Osteoblast (primary cell): Measurements from ENCODE around the gene ZIC3. TPM values are rescaled to one million over a fixed set of nuclear protein-coding genes. Genes with fewer than 3 reads are reported as not detected.

Experiments
- DNase-seq: peaks from one replicate; pipeline ENCODE4 v3.0.0; 2011; ENCODE audit warnings: low spot score, mixed read lengths; ENCODE audit not compliant: insufficient read length; ENCODE audit errors: missing footprints
- H2AFZ ChIP-seq: 2 replicates; pipeline ENCODE4 v1.6.0; 2011; ENCODE audit warnings: mild to moderate bottlenecking, low read length
- H3K27ac ChIP-seq: 2 replicates; pipeline ENCODE4 v1.5.1; 2011; ENCODE audit warnings: mild to moderate bottlenecking, low read depth, low read length, moderate library complexity
- H3K27me3 ChIP-seq: 2 replicates; pipeline ENCODE4 v1.6.0; 2012; ENCODE audit warnings: mild to moderate bottlenecking, control low read depth, inconsistent platforms, low read length, moderate library complexity; ENCODE audit not compliant: insufficient read depth
- H3K36me3 ChIP-seq: 2 replicates; pipeline ENCODE4 v1.5.1; 2011; ENCODE audit warnings: mild to moderate bottlenecking, low read length, control low read depth, moderate library complexity; ENCODE audit not compliant: insufficient read depth
- H3K4me1 ChIP-seq: 2 replicates; pipeline ENCODE4 v1.5.1; 2011; ENCODE audit warnings: mild to moderate bottlenecking, low read length, control low read depth, moderate library complexity; ENCODE audit not compliant: insufficient read depth
- H3K4me2 ChIP-seq: 2 replicates; pipeline ENCODE4 v1.6.0; 2011; ENCODE audit warnings: mild to moderate bottlenecking, low read length; ENCODE audit not compliant: insufficient read depth
- H3K4me3 ChIP-seq: fragments of 200-600 bp; sonication (generic); 3 replicates; pipeline ENCODE4 v1.5.1; 2012; ENCODE audit warnings: mild to moderate bottlenecking, low read length, inconsistent platforms; ENCODE audit not compliant: insufficient read depth
- H3K79me2 ChIP-seq: 2 replicates; pipeline ENCODE4 v1.6.0; 2012; ENCODE audit warnings: mild to moderate bottlenecking, low read length, control low read depth, inconsistent platforms; ENCODE audit not compliant: insufficient read depth
- H3K9me3 ChIP-seq: 2 replicates; pipeline ENCODE4 v1.5.1; 2011; ENCODE audit warnings: low read depth, low read length, control low read depth
- H4K20me1 ChIP-seq: 2 replicates; pipeline ENCODE4 v1.6.0; 2012; ENCODE audit warnings: mild to moderate bottlenecking, low read length, control low read depth; ENCODE audit not compliant: insufficient read depth
- small RNA-seq: library from RNA; depleted of rRNA; stranded (forward); fragments of <200 nt; gene quantifications from one replicate; pipeline ENCODE3, GENCODE V24; 2012
- total RNA-seq: library from RNA; depleted of rRNA; stranded (reverse); fragments of >200 nt; gene quantifications from 2 replicates; pipeline ENCODE4 v1.2.3, GENCODE V29; 2012
- TF ChIP-seq, protein P1 (sequence below): IDR thresholded peaks from 2 replicates; pipeline ENCODE4 v1.5.1; 2011; ENCODE audit warnings: mild to moderate bottlenecking, low read depth, low read length, moderate library complexity; ENCODE audit errors: extremely low read depth

ZIC3 gene
- total RNA-seq, 1 donor, result not detected

DNA sequence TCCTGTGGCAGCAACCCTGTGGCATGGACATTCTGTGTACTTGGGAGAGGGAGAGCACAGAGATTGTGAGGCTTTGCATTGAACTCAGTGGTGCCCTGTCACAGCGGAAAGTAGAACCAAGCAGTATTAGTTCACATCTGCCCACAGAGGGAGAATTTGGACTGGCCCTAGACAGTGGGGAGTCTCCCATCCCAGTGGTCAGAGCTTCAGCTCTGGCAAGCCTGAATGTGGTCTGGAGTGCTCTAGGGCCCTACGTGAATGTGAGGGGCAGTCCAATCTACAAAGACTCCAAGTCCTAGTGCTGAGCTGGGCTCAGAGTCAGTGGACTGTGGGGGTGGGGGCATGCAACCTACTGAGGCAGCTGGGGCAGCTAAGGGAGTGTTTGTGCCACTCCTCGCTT, 34.8 kb downstream of the ZIC3 start:
- Histone ChIP-seq H3K9me3 (no peaks in the 10 kb centered on the region), H3K27ac (no peak overlapping the region), H3K27me3 (no peaks in the 10 kb centered on the region), H3K36me3 (no peaks in the 10 kb centered on the region), H3K79me2 (no peaks in the 10 kb centered on the region), H3K4me3 (no peak overlapping the region), H3K4me1 (no peaks in the 10 kb centered on the region), H4K20me1 (no peaks in the 10 kb centered on the region), H3K4me2 (no peak overlapping the region), H2AFZ (no peak overlapping the region)
- TF ChIP-seq, protein P1, sequence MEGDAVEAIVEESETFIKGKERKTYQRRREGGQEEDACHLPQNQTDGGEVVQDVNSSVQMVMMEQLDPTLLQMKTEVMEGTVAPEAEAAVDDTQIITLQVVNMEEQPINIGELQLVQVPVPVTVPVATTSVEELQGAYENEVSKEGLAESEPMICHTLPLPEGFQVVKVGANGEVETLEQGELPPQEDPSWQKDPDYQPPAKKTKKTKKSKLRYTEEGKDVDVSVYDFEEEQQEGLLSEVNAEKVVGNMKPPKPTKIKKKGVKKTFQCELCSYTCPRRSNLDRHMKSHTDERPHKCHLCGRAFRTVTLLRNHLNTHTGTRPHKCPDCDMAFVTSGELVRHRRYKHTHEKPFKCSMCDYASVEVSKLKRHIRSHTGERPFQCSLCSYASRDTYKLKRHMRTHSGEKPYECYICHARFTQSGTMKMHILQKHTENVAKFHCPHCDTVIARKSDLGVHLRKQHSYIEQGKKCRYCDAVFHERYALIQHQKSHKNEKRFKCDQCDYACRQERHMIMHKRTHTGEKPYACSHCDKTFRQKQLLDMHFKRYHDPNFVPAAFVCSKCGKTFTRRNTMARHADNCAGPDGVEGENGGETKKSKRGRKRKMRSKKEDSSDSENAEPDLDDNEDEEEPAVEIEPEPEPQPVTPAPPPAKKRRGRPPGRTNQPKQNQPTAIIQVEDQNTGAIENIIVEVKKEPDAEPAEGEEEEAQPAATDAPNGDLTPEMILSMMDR, result no peak
- DNase-seq, result no peak

Small RNA genes within 50 kb of the gene (small RNA-seq; reads per million reads assigned to genes)
- not detected for gene RN7SL325P
